Omental fat pad (tissue), 4 donors: ENCODE measurements around the gene HSPB9. TPM values are rescaled to one million over a fixed set of nuclear protein-coding genes. Genes with fewer than 3 reads are reported as not detected.

Experiments used
- ATAC-seq: fragments of 150-250 bp; one replicate; pipeline ENCODE4 v1.9.1; 2016; ENCODE audit warnings: mild to moderate bottlenecking, moderate library complexity; ENCODE audit not compliant: low FRiP score
- DNase-seq: peaks from one replicate; pipeline ENCODE4 v3.0.0-alpha.2; 2019; ENCODE audit warnings: low spot score
- CTCF ChIP-seq, 3 donors: fragments of 450-650 bp; IDR thresholded peaks; one replicate each; pipeline ENCODE4 v1.5.1; 2016 to 2017; ENCODE audit warnings: antibody characterized with exemption in 3 of 3, mild to moderate bottlenecking in 3 of 3, moderate library complexity in 2 of 3
- total RNA-seq, 4 donors: library from RNA; depleted of rRNA; stranded (reverse); fragments of >200 nt; gene quantifications; one replicate each; pipeline ENCODE4 v1.1.0, GENCODE V29; 2016

The HSPB9 gene
- under 1 TPM in 1 of 4 donors, not detected in 3; 0.25 TPM for total RNA-seq

GRCh38 chr17:42122371-42123303, at the start of gene HSPB9:
Gene HSPB9 (plus strand): TSS chr17:42122804. CDS start chr17:42122851, 47 bp downstream.
- DNase-seq, result no peak
- TF ChIP-seq CTCF (IDR thresholded peaks at IDR 0.05), result no peak
- no peak for ATAC-seq

- ATAC-seq (no peak), DNase-seq (no peak)
- TF ChIP-seq CTCF (IDR thresholded peaks at IDR 0.05), result no peak
These were observed 46.8 kb upstream of the HSPB9 start for GRCh38 chr17:42075789-42076188.

GRCh38 chr17:42076797-42077559, 45.6 kb upstream of the HSPB9 start:
- no peak for ATAC-seq
- TF ChIP-seq CTCF (IDR thresholded peaks at IDR 0.05), result no peak
- DNase-seq, result no peak

GRCh38 chr17:42077755-42078154, 44.8 kb upstream of the HSPB9 start:
- DNase-seq (no peak), ATAC-seq (no peak)
- TF ChIP-seq CTCF (IDR thresholded peaks at IDR 0.05), result no peak

- no peak for TF ChIP-seq CTCF (IDR thresholded peaks at IDR 0.05)
- DNase-seq (no peak), ATAC-seq (no peak)
These were observed 44.1 kb upstream of the HSPB9 start for GRCh38 chr17:42078396-42079043.

- ATAC-seq (no peak), DNase-seq (no peak)
- no peak for TF ChIP-seq CTCF (IDR thresholded peaks at IDR 0.05)
These were observed 43.1 kb upstream of the HSPB9 start for GRCh38 chr17:42079541-42079940.
